ENCODE results near the gene ADGRG1.

The ADGRG1 gene

GRCh38 chr16:57606147-57606846, 22.1 kb upstream of the ADGRG1 start:
- DNase-seq = no peak

DNA sequence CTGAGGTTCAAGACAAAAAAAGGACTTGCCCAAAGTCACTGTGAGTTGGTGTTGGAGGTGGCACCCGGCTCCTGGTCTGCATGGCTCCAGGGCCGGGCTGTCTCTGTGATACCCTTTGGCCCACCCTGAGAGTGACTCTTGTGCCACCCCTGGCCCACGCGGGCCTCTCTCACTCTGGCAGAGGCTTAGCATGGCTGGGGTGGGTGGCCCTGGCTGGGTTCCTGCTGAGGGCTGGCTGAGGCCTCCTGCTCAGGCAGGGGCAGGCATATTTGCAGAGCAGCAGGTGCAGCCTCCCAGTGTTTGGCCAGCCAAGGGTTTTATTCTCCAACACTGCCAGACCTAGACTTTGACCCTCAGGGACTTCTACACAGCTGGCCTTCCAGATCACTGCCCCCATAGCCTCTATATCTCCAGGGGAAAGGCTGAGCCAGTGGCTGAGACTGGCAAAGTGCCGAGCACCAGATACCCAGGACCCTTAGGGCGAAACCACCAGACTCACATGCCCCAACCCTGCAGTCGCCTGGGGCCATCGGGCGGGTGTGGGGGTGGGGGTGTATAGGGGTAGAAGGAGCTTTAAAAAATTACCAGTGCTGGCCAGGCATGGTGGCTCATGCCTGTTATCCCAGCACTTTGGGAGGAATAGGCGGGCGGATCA, 21.5 kb upstream of the ADGRG1 start:
- no peak for DNase-seq

- DNase-seq = no peak
Measured at GRCh38 chr16:57607676-57608461, 20.6 kb upstream of the ADGRG1 start.

DNA sequence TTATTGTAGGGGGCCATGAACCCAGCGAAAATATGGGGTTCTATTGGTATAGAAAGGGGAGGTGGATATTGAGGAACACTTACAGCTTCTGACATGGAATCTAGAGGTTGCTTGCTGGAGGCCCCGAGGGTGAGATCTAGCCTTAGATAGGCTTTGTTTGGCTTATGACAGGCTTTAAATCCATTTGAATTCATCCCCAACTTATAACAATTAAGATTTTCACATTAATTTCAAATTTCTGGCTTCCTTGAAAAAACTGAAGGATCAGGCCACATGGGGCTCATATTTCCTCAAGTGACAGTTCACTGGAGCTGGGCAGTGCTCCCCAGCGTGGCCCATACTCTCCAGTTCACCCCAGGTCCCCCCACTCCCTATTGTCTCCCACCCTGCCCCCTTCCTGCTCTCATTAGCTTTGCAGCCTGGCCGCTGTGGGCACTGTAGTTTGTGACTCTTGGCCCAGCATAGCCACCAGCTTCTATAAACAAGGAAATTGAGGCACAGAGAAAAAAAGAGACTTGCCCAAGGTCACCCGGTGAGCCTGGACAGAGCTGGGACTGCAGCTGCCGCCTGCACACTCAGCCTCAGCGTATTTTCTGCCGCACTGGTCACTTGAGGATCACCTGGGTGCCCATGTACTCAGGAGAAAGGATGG, 19.8 kb upstream of the ADGRG1 start:
- no peak for DNase-seq

GRCh38 chr16:57609541-57610401, 18.7 kb upstream of the ADGRG1 start:
- DNase-seq = peak; percentile 40

GRCh38 chr16:57610611-57611010, 17.8 kb upstream of the ADGRG1 start:
- no peak for DNase-seq

- no peak for DNase-seq
Measured at GRCh38 chr16:57611181-57611580, 17.2 kb upstream of the ADGRG1 start.

DNA sequence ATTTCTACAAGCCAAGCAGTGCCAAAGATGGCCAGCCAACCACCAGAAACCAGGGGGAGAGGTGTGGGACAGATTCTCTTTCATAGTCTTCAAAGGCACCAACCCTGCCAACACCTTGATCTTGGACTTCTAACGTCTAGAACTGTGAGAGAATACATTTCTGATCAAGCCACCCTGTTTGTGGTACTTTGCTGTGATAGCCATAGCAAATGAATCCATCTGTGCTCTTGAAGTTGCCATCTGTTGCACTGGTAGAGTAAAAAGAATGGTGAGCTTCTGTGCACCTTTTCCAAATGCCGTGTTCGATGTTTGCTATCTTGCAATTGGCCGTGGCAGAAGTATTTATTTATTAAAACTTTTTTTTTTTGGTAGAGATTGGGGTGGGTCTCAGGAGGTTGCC, 16.7 kb upstream of the ADGRG1 start:
- no peak for DNase-seq

GRCh38 chr16:57612494-57612893, 15.9 kb upstream of the ADGRG1 start:
- DNase-seq = no peak

- no peak for DNase-seq
Measured at GRCh38 chr16:57613514-57613913, 14.9 kb upstream of the ADGRG1 start.

DNA sequence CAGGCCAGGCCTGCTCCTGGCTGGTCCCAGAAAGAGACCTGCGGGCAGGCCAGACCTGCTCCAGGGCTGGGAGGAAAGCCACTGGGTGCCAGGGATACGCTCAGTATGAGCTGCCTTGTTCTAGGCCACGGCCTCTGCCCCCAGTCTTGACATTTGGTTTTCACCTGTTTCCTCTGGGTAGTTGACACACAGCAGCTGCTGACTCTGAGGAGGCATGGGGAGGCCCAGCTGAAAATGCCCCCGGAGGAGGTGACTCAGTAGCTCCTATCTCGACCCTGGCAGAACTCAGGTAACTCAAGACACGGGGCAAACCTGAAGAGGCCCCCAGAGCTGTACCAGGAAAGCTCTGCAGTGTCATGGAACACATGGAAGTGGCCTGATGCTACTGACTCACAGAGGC, 13.9 kb upstream of the ADGRG1 start:
- DNase-seq = no peak

DNA sequence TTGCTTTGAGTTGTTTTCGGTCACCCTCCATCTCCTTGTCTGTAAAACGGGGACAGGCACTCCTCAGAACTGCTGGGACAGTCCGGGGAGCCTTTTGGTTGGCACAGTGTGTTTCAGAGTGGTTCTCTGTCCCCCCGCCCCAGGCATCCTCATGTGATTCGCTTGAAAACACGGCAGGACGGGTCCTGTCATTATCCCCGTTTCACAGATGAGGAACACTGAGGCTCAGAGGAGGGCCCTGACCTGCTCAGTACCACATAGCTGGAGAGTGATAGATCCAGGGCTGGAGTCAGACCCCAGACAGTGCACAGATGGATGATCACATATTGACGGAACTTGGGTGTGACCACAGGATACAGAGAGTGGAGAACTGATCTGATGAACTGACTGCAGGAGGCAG, 13.5 kb upstream of the ADGRG1 start:
- no peak for DNase-seq

DNA sequence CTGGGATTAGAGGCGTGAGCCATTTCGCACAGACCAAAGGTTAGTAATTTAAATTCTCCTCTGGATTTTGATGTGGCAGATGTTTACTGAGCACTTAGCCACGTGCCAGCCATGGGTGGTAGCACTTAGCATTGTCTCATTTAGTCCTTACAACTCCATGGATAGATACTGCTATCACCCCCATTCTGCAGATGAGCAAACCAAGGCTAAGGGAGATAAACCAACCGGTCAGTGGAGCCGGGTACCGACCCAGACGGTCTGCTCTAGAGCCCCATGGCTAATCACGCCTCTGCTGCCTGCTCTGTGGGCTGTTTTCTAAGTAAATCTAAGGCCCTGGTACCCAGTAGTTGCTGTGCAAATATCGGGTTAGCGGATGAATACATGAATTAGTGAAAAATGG, 12.6 kb upstream of the ADGRG1 start:
- DNase-seq = no peak

DNA sequence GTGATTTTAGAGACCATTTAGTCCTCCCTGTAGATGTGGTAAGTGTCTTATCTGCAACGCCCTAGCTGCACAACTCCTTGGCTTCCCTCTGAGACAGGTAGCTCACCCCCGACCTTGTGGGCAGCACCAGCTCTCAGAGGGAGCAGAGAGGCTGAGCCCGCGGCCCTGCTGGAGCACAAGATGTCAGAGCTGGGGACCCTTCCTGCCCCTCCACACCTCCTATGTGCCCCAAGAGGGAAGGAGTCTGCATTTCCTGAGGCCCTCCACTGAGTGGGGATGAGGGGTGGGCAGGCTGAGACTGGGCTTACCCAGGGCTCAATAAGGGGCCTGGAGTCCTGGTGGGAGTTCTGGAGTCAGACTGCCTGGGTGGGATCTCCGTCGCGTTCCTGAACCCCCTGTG, 12.2 kb upstream of the ADGRG1 start:
- no peak for DNase-seq

DNA sequence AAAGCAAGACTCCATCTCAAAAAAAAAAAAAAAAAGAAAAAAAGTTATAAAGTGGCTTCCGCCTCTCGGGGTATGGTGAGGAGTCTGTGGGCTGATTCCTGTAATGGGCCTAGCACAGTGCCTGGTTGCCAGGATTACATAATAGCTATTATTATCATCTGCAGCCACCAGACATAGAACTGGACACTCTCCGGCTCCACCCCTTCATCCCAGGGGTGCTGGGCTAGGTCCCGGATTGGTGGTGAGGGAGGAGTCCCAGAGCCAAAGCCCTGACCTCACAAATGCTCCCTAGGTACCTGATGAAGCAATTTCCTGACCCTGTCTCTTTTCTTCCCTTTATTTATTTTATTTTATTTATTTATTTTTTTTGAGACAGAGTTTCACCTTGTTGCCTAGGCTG, 11.6 kb upstream of the ADGRG1 start:
- DNase-seq = no peak

- no peak for DNase-seq
Measured at GRCh38 chr16:57617604-57618111, 10.8 kb upstream of the ADGRG1 start.

- no peak for DNase-seq
Measured at GRCh38 chr16:57618296-57619132, 9.9 kb upstream of the ADGRG1 start.

DNA sequence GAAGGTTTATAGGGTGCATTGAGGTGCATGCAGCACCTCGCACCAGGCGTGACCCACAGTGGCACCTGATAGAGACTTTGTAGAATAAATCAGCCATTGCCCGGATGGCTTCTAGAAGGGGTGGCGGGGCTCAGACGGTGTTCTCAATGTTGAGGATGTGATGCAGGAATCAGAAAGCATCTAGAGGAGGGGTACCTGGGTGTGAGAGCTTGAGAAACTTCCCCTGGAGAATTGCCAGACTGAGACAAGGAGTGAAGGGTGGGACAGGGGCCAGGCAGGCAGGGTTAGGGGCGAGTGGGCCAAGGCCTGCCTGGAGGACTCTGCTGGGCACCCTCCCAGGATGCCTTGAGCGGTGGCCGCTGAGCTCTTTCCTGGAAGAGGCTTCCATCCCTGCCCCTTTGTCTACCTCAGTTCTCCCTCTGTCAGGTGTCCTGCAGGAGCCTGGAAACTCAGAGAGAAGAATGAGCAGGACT, 9.3 kb upstream of the ADGRG1 start:
- no peak for DNase-seq

DNA sequence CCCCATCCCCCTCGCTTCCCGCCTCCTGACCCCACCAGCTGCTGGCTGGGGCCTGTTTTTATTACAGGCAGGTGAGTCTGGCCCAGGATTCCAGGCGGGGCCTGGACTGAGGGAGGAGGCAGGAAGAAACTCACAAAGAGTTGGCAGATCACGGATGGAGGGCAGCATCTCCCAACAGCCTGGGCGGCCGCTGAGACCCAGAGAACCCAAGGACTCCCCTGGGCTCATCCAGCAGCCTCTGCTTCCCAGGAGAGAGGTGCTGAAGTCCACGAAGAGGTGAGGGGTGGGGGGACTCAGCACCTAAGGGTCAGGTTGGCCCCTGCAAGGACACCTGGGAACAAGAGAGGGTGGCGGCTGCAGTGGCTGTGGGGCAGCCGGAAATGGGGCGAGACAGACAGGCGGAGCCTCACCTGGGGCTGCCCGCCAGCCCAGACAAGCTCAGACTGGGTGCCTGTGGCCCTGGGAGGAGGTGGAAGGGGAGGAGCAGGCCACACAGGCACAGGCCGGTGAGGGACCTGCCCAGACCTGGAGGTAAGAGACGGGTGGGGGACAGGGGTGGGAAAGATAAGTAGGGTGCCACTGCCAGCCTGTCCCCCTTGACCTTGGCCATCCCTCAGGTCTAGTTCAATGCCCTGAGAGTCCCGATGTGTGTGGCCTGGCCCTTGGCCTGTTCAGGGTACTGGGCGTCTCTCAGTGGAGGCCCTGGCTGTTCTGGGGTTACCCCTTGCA, 8.7 kb upstream of the ADGRG1 start:
- no peak for DNase-seq
